Stimulated activated CD8-positive, alpha-beta memory T cell treated with anti-CD3 and anti-CD28 coated beads, Interleukin-4, amount 100 ng/mL, for 1 hour (primary cell): ENCODE data around the gene COL12A1.
"Not testable (repeated sequence)": the region's sequence is repeated elsewhere in the genome, so short reads cannot be mapped to it uniquely, and the experiment has no call there.

ENCODE experiments used
- DNase-seq, 2 donors: peaks; one replicate each; pipeline ENCODE4 v3.0.0-alpha.2; 2020; ENCODE audit warnings: low read depth in 2 of 2, low spot score in 1 of 2

Gene COL12A1

GRCh38 chr6:75213112-75213511 lies 7.3 kb upstream of the COL12A1 start:
- no peak for DNase-seq

- no peak for DNase-seq
Observed at GRCh38 chr6:75211920-75212590, 6.2 kb upstream of the COL12A1 start.

GRCh38 chr6:75210885-75211739 lies 5.3 kb upstream of the COL12A1 start:
- peak in 1 of 2 donors; percentile 15 for DNase-seq

GRCh38 chr6:75209184-75209723 lies 3.4 kb upstream of the COL12A1 start:
- no peak for DNase-seq

GRCh38 chr6:75208298-75209183 lies 2.7 kb upstream of the COL12A1 start:
- DNase-seq: peak; percentile 35 to 69

- DNase-seq: no peak
Observed at GRCh38 chr6:75206576-75207342, 906 bp upstream of the COL12A1 start.

GRCh38 chr6:75204959-75205775 lies 686 bp downstream of the COL12A1 start:
- DNase-seq: no peak

GRCh38 chr6:75204217-75204958 lies 1.5 kb downstream of the COL12A1 start:
- no peak for DNase-seq

GRCh38 chr6:75203721-75204120 lies 2.1 kb downstream of the COL12A1 start:
- DNase-seq: no peak

- DNase-seq: no peak
Observed at GRCh38 chr6:75202676-75203131, 3.1 kb downstream of the COL12A1 start.

- DNase-seq: no peak
Observed at GRCh38 chr6:75201901-75202672, 3.8 kb downstream of the COL12A1 start.

- no peak for DNase-seq
Observed at GRCh38 chr6:75201021-75201420, 4.8 kb downstream of the COL12A1 start.

GRCh38 chr6:75199889-75200288 lies 6.0 kb downstream of the COL12A1 start:
- DNase-seq: no peak

- no peak for DNase-seq
Observed at GRCh38 chr6:75196081-75196687, 9.7 kb downstream of the COL12A1 start.

GRCh38 chr6:75188221-75188925 lies 17.5 kb downstream of the COL12A1 start:
- no peak for DNase-seq

- not testable (repeated sequence) for DNase-seq
Observed at GRCh38 chr6:75186581-75186980, 19.3 kb downstream of the COL12A1 start.

- DNase-seq: no peak
Observed at GRCh38 chr6:75183099-75183541, 22.7 kb downstream of the COL12A1 start.
